PC-3 (cell line): ENCODE data around the gene ZNF616.

Source experiments
- CTCF ChIP-seq: fragments of 300-600 bp; sonication (generic); conservative IDR thresholded peaks from 2 replicates; pipeline ENCODE4 v1.5.1; 2017; ENCODE audit warnings: antibody characterized with exemption, low read depth, mild to moderate bottlenecking, low read length
- EZH2phosphoT487 ChIP-seq: fragments of 300-600 bp; sonication (generic); IDR thresholded peaks from 2 replicates; pipeline ENCODE4 v1.6.1; 2018; ENCODE audit warnings: mild to moderate bottlenecking, antibody characterized with exemption, low read length, borderline replicate concordance

GRCh38 chr19:52094526-52095130, 45.1 kb downstream of the ZNF616 start:
- TF ChIP-seq CTCF (no peak), EZH2phosphoT487 (no peak)
